HG03060 (cell line): ENCODE measurements around the gene DIPK1C.

ENCODE experiments used
- ATAC-seq: cut with Tn5 transposase; IDR thresholded peaks from one replicate; pipeline ENCODE4 v1.9.1; 2021; ENCODE audit warnings: low read depth, moderate number of reproducible peaks; ENCODE audit not compliant: unreplicated experiment

The DIPK1C gene

DNA sequence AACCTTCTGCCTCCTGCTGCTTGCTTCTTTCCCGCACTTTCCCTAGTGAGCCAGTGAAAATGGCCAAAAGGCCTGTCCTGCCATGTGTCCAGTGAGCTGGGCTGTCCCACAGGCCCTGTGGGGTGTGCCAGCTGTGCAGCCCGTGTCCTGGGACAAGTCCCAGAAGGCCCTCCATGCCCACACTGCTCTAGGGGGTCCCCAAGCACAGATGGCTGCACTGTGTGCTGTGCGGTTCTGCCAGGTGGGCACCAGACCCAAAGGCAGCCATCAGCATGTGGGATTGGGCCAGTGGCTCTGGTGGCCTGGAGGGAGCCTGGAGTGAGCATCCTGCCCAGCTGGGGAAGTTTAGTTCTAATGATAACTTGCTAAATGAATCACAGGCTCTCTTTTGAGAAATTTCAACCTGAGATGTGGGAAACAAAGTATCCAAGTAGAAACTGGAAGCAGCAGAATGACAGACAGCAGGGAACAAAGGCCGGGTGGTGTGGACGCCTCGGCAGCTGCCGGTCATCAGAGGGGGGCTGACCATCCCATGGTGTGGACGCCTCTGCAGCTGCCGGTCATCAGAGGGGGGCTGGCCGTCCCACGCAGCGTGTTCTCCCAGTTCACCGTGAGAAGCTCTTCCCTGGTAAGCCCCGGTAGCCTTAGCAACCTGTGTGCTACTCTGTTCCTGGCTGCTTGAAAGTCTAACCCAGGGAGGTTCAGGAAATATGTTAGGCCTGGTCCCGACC is 29.2 kb upstream of the DIPK1C start:
- no peak for ATAC-seq

GRCh38 chr18:74482697-74483096 is 25.6 kb upstream of the DIPK1C start:
- ATAC-seq = no peak

- no peak for ATAC-seq
These were observed 23.1 kb upstream of the DIPK1C start for GRCh38 chr18:74480149-74480651.

GRCh38 chr18:74479486-74480148 is 22.5 kb upstream of the DIPK1C start:
- ATAC-seq = no peak

DNA sequence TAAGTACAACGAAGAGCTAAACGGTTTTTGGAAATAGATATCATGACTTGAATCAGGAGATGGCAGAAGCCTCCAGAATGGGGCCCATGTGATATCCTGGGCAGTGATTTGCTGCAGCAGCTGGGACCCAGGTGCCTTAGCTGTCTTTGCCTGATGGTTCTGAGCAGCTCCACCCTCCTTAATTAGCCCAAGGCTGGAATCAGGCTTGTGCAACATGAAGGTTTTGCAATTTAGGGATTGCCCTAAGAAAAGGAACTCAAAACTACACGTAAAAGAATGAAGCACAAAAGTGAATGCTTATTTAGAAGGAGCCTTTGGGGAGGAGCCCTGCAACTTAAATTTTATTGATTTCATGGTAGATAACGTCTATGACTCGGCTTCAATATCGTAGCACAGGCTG is 21.8 kb upstream of the DIPK1C start:
- ATAC-seq = no peak

DNA sequence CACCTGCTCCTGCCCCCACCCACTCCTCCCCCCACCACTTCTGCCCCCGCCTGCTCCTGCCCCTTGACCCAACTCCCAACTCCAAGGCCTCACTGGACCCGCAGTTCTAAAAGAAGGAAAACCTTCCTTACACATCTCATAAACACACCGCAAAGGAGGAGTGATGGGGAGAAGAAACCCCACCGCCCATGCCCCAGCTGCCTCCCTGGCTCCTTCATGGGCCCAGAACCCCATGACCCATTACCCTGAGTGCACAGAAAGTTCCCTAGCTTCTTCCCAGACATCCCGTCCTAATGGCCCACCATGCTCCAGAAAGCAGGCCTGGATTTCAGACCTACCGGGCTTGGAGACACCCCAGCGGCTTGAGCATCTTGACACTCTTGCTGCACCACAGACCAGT is 21.2 kb upstream of the DIPK1C start:
- no peak for ATAC-seq

GRCh38 chr18:74477771-74478170 is 20.7 kb upstream of the DIPK1C start:
- ATAC-seq = no peak

GRCh38 chr18:74476140-74476539 is 19.0 kb upstream of the DIPK1C start:
- ATAC-seq = no peak

DNA sequence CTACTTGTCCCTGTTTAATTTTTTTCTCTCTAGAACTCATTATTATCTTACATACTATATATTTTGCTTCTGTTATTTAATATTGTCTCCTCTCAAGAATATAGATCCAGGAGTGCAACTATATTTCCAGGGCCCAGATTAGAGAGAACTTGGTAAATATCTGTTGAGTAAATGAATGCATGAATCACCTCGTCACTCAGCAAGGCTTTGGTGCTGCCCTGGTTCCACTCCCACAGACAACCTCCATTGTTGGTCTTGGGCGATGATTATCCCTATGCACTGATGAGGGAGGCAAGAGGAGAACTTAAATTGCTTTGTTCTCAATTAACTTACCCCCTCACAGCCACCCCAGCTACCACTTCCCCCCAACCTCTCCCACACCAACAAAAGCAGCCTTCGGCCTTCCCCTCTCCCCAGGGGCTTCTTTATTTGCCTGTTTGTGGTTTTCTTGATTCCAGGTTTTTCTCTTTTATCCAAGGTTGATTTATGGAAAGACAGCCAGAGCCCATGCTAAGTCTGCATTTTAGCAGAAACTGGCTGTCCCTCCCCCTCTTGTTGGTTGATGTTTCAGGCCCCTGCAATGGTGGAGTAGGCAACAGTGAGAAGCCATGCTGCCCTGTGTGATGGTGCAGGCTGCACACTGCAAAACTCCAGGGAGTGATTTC is 17.0 kb upstream of the DIPK1C start:
- ATAC-seq = no peak

- ATAC-seq = no peak
These were observed 15.2 kb upstream of the DIPK1C start for GRCh38 chr18:74472312-74472711.

DNA sequence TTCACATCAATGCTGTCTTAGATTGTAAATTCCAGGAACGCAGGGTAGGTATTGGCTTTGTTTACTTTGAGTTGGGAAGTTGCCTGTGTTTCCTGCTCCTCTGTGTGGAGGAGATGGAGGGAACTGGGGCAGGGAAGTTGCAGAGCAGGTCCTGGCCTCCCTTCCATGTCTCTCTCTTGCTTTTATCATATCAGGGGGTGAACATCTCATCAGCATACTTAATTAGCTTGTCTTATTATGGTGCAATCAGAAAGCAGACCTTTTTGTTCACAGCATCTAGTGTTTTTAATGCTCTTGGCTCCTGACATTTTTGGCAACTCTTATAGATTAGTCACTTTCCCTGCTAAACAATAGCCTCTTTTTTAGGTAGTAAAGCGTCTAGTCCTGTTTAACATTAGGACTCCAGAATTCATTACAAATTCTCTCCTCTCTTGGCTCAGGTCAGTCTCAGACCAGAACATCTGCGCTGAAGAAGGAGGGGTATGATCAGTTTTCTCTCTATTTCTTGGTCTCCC is 11.5 kb upstream of the DIPK1C start:
- no peak for ATAC-seq

DNA sequence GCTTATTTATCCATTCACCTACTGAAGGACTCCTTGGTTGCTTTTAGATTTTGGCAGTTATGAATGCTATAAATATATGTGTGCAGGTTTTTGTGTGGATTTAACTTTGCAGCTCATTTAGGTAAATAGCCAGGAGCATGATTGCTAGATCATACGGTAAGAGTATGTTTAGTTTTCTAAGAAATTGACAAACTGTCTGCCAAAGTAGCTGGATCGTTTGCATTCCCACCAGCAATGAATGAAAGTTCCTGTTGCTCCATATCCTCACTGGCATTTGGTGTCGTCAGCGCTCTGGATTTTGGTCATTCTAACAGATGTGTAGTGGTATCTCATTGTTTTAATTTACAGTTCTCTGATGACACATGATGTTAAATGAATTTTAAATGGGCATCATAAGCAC is 8.7 kb upstream of the DIPK1C start:
- no peak for ATAC-seq

GRCh38 chr18:74463983-74464382 is 6.9 kb upstream of the DIPK1C start:
- ATAC-seq = no peak

DNA sequence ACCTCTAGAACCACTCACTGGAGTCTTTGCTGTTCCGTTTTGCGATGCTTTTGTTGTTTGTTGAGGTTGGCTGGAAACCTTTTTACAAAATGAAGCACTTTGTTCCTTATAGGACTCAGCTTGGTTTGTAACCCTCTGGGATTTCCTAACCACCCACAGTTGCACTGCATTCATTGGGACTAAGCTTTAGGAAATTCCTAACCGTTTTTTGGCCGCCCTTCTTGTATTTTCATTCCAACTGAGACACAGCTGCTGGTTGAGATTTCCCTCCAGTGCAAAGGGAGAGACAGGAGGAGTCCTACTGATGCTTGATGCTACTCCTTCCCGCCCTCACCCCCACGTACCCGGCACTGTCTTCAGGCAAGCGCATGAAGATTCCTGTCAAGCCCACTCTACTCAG is 6.1 kb upstream of the DIPK1C start:
- ATAC-seq = no peak

DNA sequence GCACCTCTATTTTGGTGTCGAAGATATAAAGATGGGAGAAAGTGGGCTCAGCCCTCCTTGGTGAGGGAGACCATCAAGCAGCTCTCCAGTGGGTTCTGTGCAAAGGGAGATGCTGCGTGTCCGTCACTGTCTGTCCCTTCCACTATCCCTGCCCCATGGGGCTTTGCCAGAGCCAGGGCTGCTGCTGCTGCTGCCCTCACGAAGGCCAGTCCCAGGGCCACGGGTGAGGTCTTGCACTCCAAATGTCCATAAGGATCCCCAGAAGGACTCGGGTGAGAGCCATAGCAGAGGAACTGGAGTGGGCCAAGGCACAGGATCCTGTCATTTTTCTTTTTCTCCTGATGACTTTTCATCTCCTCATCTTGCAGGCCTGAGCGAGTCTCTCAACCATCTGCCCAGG is 3.7 kb upstream of the DIPK1C start:
- ATAC-seq = no peak

GRCh38 chr18:74459889-74460288 is 2.8 kb upstream of the DIPK1C start:
- ATAC-seq = no peak

- ATAC-seq = no peak
These were observed 765 bp upstream of the DIPK1C start for GRCh38 chr18:74457725-74458421.

DNA sequence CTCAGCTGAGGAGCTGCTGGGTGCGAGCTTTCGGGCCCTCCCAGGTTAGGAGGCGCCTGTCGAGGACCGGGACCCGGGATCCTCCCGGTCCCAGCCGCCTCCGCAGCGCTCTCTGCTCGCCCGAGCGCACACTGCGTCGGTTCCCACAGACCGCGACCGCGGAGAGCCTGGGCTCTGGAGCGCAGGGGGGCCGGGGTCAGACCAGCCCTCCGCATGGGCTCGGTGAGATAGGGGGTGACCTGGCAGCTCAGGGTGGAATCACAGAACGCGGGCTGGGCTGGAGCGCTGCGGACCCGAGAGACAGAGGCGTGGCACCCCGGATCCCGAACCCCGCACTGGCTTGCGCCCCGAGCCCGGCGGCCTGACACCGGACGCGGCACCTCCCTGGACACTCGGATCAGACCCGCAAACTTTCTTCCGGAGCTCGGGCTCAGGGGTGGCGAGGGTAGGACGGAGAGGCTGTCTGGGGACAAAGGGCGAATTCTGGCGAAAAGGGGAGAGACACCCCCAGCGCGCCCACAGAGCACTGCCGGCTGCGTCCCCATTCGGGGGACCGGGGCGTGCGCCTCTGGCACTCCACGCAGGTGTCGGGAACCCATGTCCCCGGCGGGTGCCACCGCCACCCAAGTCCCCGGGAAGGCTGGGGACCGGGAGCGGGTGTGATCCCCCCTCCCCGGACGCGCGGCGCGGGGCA is 612 bp downstream of the DIPK1C start:
- ATAC-seq = no peak

GRCh38 chr18:74456017-74456348 is 1.1 kb downstream of the DIPK1C start:
- no peak for ATAC-seq

- no peak for ATAC-seq
These were observed 1.7 kb downstream of the DIPK1C start for GRCh38 chr18:74455386-74455785.
